ENCODE measurements around the gene GAPDH.

The GAPDH gene

GRCh38 chr12:6540181-6540877, 6.0 kb downstream of the GAPDH start:
- H2AFZ ChIP-seq (ENCODE audit: low read length) = no peak overlapping the region
- H3K23ac ChIP-seq (ENCODE audit: low read depth, low read length, poor library complexity) = peak overlapping the region; percentile 74
- H3K9me3 ChIP-seq (replicated peaks in 1 of 2; ENCODE audit: control insufficient read depth in 2 of 2, insufficient read depth in 1 of 2, low read depth in 1 of 2, low read length in 2 of 2) = peaks cover 0 to 2% of the 10 kb centered on the region in 2 donors
- H3K79me1 ChIP-seq (ENCODE audit: low read depth, low read length) = peaks cover 7% of the 10 kb centered on the region
- WGBS, 2 donors (ENCODE audit: extremely low coverage in 2 of 2, insufficient read length in 2 of 2, insufficient replicate concordance in 1 of 2) = no CpG with 5 or more reads among the region's 35 CpGs
- no peaks in the 10 kb centered on the region for H3K27me3 ChIP-seq (ENCODE audit: control insufficient read depth in 3 of 3, insufficient read depth in 3 of 3, low read depth in 1 of 3, low read length in 3 of 3)
- H2BK5ac ChIP-seq (ENCODE audit: low read length) = no peak overlapping the region
- H3K18ac ChIP-seq (ENCODE audit: low read length) = no peak overlapping the region
- peak overlapping the region; percentile 31 for H3K4me2 ChIP-seq (ENCODE audit: insufficient read depth, low read length, poor library complexity, severe bottlenecking)
- H3K4ac ChIP-seq (ENCODE audit: low read length) = no peak overlapping the region
- no peak for DNase-seq (ENCODE audit: low spot score)
- H2BK15ac ChIP-seq (ENCODE audit: low read length) = peak overlapping the region; percentile 32
- H2AK5ac ChIP-seq (ENCODE audit: low read depth, low read length) = peak overlapping the region; percentile 69
- no peak overlapping the region for H2BK12ac ChIP-seq (ENCODE audit: low read length)
- H3K9ac ChIP-seq (ENCODE audit: low read depth, low read length, poor library complexity) = no peak overlapping the region
- peak overlapping the region; percentile 45 for H3K27ac ChIP-seq (replicated peaks; ENCODE audit: low read length)
- H3K14ac ChIP-seq (ENCODE audit: low read length) = no peak overlapping the region
- no peak overlapping the region for H3K4me3 ChIP-seq (ENCODE audit: low read length in 2 of 2)
- H3K4me1 ChIP-seq (ENCODE audit: control insufficient read depth in 2 of 2, insufficient read depth in 1 of 2, low read depth in 1 of 2, low read length in 2 of 2) = peaks cover 17 to 30% of the 10 kb centered on the region in 2 donors
- peak overlapping the region; percentile 46 for H4K91ac ChIP-seq (ENCODE audit: low read depth, low read length, poor library complexity)
- peaks cover 42 to 66% of the 10 kb centered on the region in 2 donors for H3K36me3 ChIP-seq (replicated peaks in 1 of 2; ENCODE audit: control insufficient read depth in 2 of 2, insufficient read depth in 2 of 2, low read length in 2 of 2)
- H2BK120ac ChIP-seq (ENCODE audit: low read depth, low read length) = no peak overlapping the region
- no peak overlapping the region for H4K8ac ChIP-seq (ENCODE audit: low read depth, low read length)

DNA sequence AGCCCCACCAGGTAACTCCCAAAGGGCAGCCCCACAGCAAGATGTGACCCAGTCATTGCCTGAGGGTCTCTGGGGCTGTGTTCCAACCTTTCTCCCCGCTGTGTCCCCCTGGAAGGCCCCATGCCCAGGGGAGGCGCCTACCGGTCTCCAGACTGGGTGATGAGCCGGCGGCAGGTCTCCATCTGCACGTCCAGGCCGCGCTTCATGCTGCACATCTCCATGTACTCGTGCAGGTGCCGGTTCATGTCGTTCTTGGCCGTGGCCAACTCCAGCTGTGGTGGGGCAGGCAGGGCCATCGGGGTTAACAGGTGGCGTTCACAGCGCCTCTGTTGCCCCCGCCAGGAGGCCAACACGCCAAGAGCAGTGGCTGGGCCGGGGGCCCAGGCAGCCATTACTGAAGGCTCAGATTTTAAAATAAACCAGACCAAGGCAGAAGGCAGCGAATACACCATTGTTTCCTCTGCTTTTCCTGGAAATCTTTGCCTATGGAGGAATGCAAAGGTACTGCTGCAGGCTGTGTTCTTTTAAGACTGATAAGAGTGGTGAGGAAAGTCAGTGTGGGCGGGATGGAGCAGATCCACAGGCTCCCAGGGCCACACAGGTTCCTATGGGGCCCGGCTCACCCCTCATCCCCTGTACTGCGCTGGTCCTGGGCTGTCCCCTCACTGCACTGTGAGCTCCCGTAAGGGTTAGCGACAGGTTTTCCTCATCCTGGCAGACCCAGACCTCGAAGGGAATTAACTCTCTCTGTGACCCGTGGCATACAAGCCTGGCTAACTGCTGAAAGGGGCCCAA, 7.3 kb downstream of the GAPDH start:
- DNase-seq (ENCODE audit: low spot score) = no peak
- H3K23ac ChIP-seq (ENCODE audit: low read depth, low read length, poor library complexity) = peak overlapping the region; percentile 57
- H3K36me3 ChIP-seq (replicated peaks in 1 of 2; ENCODE audit: control insufficient read depth in 2 of 2, insufficient read depth in 2 of 2, low read length in 2 of 2) = peaks cover 35 to 63% of the 10 kb centered on the region in 2 donors
- H3K9ac ChIP-seq (ENCODE audit: low read depth, low read length, poor library complexity) = no peak overlapping the region
- H3K18ac ChIP-seq (ENCODE audit: low read length) = no peak overlapping the region
- H2BK15ac ChIP-seq (ENCODE audit: low read length) = no peak overlapping the region
- no peak overlapping the region for H4K91ac ChIP-seq (ENCODE audit: low read depth, low read length, poor library complexity)
- no peak overlapping the region for H2AK5ac ChIP-seq (ENCODE audit: low read depth, low read length)
- H2BK120ac ChIP-seq (ENCODE audit: low read depth, low read length) = no peak overlapping the region
- peak overlapping the region; percentile 82 for H2BK5ac ChIP-seq (ENCODE audit: low read length)
- no peak overlapping the region for H3K14ac ChIP-seq (ENCODE audit: low read length)
- H3K4ac ChIP-seq (ENCODE audit: low read length) = peak overlapping the region; percentile 66
- no peak overlapping the region for H4K8ac ChIP-seq (ENCODE audit: low read depth, low read length)
- H3K4me1 ChIP-seq (ENCODE audit: control insufficient read depth in 2 of 2, insufficient read depth in 1 of 2, low read depth in 1 of 2, low read length in 2 of 2) = peaks cover 8 to 19% of the 10 kb centered on the region in 2 donors
- H3K4me2 ChIP-seq (ENCODE audit: insufficient read depth, low read length, poor library complexity, severe bottlenecking) = no peak overlapping the region
- no peak overlapping the region for H3K4me3 ChIP-seq (ENCODE audit: low read length in 2 of 2)
- H2BK12ac ChIP-seq (ENCODE audit: low read length) = no peak overlapping the region
- WGBS, 2 donors (ENCODE audit: extremely low coverage in 2 of 2, insufficient read length in 2 of 2, insufficient replicate concordance in 1 of 2) = no CpG with 5 or more reads among the region's 26 CpGs
- no peak overlapping the region for H3K27ac ChIP-seq (replicated peaks; ENCODE audit: low read length)
- peaks cover 0 to 2% of the 10 kb centered on the region in 2 donors for H3K9me3 ChIP-seq (replicated peaks in 1 of 2; ENCODE audit: control insufficient read depth in 2 of 2, insufficient read depth in 1 of 2, low read depth in 1 of 2, low read length in 2 of 2)
- H2AFZ ChIP-seq (ENCODE audit: low read length) = no peak overlapping the region
- no peaks in the 10 kb centered on the region for H3K27me3 ChIP-seq (ENCODE audit: control insufficient read depth in 3 of 3, insufficient read depth in 3 of 3, low read depth in 1 of 3, low read length in 3 of 3)
- no peaks in the 10 kb centered on the region for H3K79me1 ChIP-seq (ENCODE audit: low read depth, low read length)

GRCh38 chr12:6542209-6543009, 8.1 kb downstream of the GAPDH start:
- no CpG with 5 or more reads among the region's 13 CpGs for WGBS, 2 donors (ENCODE audit: extremely low coverage in 2 of 2, insufficient read length in 2 of 2, insufficient replicate concordance in 1 of 2)
- H4K8ac ChIP-seq (ENCODE audit: low read depth, low read length) = no peak overlapping the region
- no peak overlapping the region for H3K23ac ChIP-seq (ENCODE audit: low read depth, low read length, poor library complexity)
- no peak overlapping the region for H2BK120ac ChIP-seq (ENCODE audit: low read depth, low read length)
- no peaks in the 10 kb centered on the region for H3K79me1 ChIP-seq (ENCODE audit: low read depth, low read length)
- no peak overlapping the region for H4K91ac ChIP-seq (ENCODE audit: low read depth, low read length, poor library complexity)
- peak overlapping the region; percentile 56 for H2AFZ ChIP-seq (ENCODE audit: low read length)
- no peak overlapping the region for H3K4ac ChIP-seq (ENCODE audit: low read length)
- no peak overlapping the region for H3K18ac ChIP-seq (ENCODE audit: low read length)
- H2BK5ac ChIP-seq (ENCODE audit: low read length) = no peak overlapping the region
- no peak overlapping the region for H3K14ac ChIP-seq (ENCODE audit: low read length)
- peaks cover 5 to 18% of the 10 kb centered on the region in 2 donors for H3K4me1 ChIP-seq (ENCODE audit: control insufficient read depth in 2 of 2, insufficient read depth in 1 of 2, low read depth in 1 of 2, low read length in 2 of 2)
- H3K9me3 ChIP-seq (replicated peaks in 1 of 2; ENCODE audit: control insufficient read depth in 2 of 2, insufficient read depth in 1 of 2, low read depth in 1 of 2, low read length in 2 of 2) = peaks cover 0 to 2% of the 10 kb centered on the region in 2 donors
- no peak overlapping the region for H3K27ac ChIP-seq (replicated peaks; ENCODE audit: low read length)
- no peak overlapping the region for H3K4me3 ChIP-seq (ENCODE audit: low read length in 2 of 2)
- no peak overlapping the region for H2BK15ac ChIP-seq (ENCODE audit: low read length)
- H3K36me3 ChIP-seq (replicated peaks in 1 of 2; ENCODE audit: control insufficient read depth in 2 of 2, insufficient read depth in 2 of 2, low read length in 2 of 2) = peaks cover 29 to 63% of the 10 kb centered on the region in 2 donors
- H2BK12ac ChIP-seq (ENCODE audit: low read length) = no peak overlapping the region
- no peak overlapping the region for H3K9ac ChIP-seq (ENCODE audit: low read depth, low read length, poor library complexity)
- no peak overlapping the region for H2AK5ac ChIP-seq (ENCODE audit: low read depth, low read length)
- H3K27me3 ChIP-seq (ENCODE audit: control insufficient read depth in 3 of 3, insufficient read depth in 3 of 3, low read depth in 1 of 3, low read length in 3 of 3) = no peaks in the 10 kb centered on the region
- H3K4me2 ChIP-seq (ENCODE audit: insufficient read depth, low read length, poor library complexity, severe bottlenecking) = no peak overlapping the region
- no peak for DNase-seq (ENCODE audit: low spot score)
